Measurements from ENCODE around the gene LRRC75A. TPM values are rescaled to one million over a fixed set of nuclear protein-coding genes. Genes with fewer than 3 reads are reported as not detected.

LRRC75A gene
- total RNA-seq, 1 donor from 2014 or later = 1.7 TPM

DNA sequence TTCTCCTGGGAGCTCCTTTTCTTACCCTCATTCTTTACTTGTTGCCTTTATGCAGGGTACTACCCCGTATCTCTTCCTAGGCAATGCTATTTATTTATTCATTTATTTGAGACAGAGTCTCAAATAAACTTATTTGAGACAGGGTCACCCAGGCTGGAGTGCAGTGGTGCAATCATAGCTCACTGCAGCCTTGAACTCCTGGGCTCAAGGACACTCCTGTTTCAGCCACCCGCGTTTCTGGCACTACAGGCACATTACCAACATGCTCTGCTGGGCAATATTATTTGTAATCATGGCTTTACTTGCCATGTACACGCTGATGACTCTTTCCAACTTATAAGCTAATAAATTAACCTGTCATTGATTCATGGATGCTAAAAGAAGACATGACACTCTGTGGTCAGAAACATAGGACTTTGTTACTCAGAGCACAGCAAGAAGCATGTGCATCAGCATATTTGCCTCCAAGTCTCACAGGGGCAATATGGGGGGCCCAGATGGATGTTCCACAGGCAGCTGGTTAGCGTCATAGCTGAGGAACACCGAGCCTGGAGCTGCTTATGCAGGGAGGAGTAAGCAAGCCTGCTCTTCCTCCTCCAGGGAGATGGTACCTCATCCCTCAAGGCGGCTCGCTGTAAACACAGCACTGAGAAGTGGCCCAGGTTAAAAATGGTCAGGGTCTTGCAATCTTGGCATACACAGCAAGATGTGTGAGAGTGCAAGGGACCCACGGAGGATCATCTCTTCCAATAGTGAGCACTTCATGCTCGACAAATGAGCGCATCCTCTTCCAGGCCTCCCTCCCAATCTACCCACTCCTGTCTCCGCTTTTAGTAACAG lies 4.2 kb upstream of the LRRC75A start:
- no peaks in the 10 kb centered on the region for H3K27me3 ChIP-seq
- peaks cover 10% of the 10 kb centered on the region for H3K4me1 ChIP-seq
- TF ChIP-seq, protein P1, sequence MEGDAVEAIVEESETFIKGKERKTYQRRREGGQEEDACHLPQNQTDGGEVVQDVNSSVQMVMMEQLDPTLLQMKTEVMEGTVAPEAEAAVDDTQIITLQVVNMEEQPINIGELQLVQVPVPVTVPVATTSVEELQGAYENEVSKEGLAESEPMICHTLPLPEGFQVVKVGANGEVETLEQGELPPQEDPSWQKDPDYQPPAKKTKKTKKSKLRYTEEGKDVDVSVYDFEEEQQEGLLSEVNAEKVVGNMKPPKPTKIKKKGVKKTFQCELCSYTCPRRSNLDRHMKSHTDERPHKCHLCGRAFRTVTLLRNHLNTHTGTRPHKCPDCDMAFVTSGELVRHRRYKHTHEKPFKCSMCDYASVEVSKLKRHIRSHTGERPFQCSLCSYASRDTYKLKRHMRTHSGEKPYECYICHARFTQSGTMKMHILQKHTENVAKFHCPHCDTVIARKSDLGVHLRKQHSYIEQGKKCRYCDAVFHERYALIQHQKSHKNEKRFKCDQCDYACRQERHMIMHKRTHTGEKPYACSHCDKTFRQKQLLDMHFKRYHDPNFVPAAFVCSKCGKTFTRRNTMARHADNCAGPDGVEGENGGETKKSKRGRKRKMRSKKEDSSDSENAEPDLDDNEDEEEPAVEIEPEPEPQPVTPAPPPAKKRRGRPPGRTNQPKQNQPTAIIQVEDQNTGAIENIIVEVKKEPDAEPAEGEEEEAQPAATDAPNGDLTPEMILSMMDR (IDR thresholded peaks at IDR 0.05) = no peak
- TF ChIP-seq POLR2AphosphoS5 (IDR thresholded peaks at IDR 0.05; ENCODE audit: insufficient read depth in 1 of 2, low read depth in 1 of 2) (no peak), POLR2A (IDR thresholded peaks at IDR 0.05) (no peak)
- no peak overlapping the region for H3K4me3 ChIP-seq
- H3K27ac ChIP-seq = no peak overlapping the region
- DNase-seq (ENCODE audit: extremely low spot score in 2 of 2) = no peak
- intact Hi-C loops (cut with DNase I) = no loop called here
- no peaks in the 10 kb centered on the region for H3K36me3 ChIP-seq
- no peaks in the 10 kb centered on the region for H3K9me3 ChIP-seq

GRCh38 chr17:16495561-16495960 lies 3.6 kb upstream of the LRRC75A start:
- intact Hi-C loops (cut with DNase I) = no loop called here
- Histone ChIP-seq H3K36me3 (no peaks in the 10 kb centered on the region), H3K4me1 (peaks cover 16% of the 10 kb centered on the region), H3K9me3 (no peaks in the 10 kb centered on the region), H3K27ac (no peak overlapping the region), H3K4me3 (no peak overlapping the region), H3K27me3 (no peaks in the 10 kb centered on the region)
- TF ChIP-seq, protein P1 (IDR thresholded peaks at IDR 0.05) = no peak
- TF ChIP-seq POLR2A (IDR thresholded peaks at IDR 0.05) = no peak
- no peak for TF ChIP-seq POLR2AphosphoS5 (IDR thresholded peaks at IDR 0.05; ENCODE audit: insufficient read depth in 1 of 2, low read depth in 1 of 2)
- no peak for DNase-seq (ENCODE audit: extremely low spot score in 2 of 2)

- intact Hi-C loops (cut with DNase I) = no loop called here
- H3K27me3 ChIP-seq = no peaks in the 10 kb centered on the region
- no peaks in the 10 kb centered on the region for H3K36me3 ChIP-seq
These were observed 2.1 kb upstream of the LRRC75A start for GRCh38 chr17:16494059-16494458.

DNA sequence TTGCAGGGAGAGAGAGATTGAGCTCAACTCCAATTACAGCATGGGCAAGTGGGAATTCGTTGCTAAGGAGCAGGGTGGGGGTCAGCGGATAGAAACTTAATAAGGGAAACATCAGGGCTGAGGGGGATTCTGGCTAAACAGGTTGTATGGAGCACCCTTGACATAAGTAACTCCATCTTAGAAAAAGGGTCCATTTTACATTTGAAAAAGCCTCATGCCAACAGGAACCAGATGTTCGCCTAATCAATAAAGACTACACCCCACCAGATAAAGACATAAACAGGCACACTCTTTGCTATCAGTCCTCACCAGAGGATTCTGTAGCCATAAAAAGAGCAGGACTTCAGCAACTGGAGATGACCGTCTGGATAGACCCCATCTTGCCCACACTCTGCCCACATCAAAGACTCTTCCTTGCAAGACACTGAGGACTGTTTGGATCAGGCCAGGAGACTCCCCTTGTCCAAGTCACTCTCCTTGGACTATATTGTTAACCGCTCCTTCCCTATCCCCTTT lies 1.6 kb upstream of the LRRC75A start:
- no peaks in the 10 kb centered on the region for H3K36me3 ChIP-seq
- H3K9me3 ChIP-seq = no peaks in the 10 kb centered on the region
- H3K4me1 ChIP-seq = peaks cover 20% of the 10 kb centered on the region
- H3K4me3 ChIP-seq = no peak overlapping the region
- intact Hi-C loops (cut with DNase I) = no loop called here
- DNase-seq (ENCODE audit: extremely low spot score in 2 of 2) = no peak
- TF ChIP-seq POLR2AphosphoS5 (IDR thresholded peaks at IDR 0.05; ENCODE audit: insufficient read depth in 1 of 2, low read depth in 1 of 2) = no peak
- TF ChIP-seq POLR2A (IDR thresholded peaks at IDR 0.05) = no peak
- TF ChIP-seq, protein P1 (IDR thresholded peaks at IDR 0.05) = no peak
- H3K27ac ChIP-seq = no peak overlapping the region
- no peaks in the 10 kb centered on the region for H3K27me3 ChIP-seq

More at GRCh38 chr17:16494059-16494458, 2.1 kb upstream of the LRRC75A start:
- Histone ChIP-seq H3K4me1 (peaks cover 20% of the 10 kb centered on the region), H3K9me3 (no peaks in the 10 kb centered on the region), H3K4me3 (no peak overlapping the region), H3K27ac (no peak overlapping the region)
- no peak for DNase-seq (ENCODE audit: extremely low spot score in 2 of 2)
- TF ChIP-seq, protein P1 (IDR thresholded peaks at IDR 0.05) = no peak
- no peak for TF ChIP-seq POLR2A (IDR thresholded peaks at IDR 0.05)
- no peak for TF ChIP-seq POLR2AphosphoS5 (IDR thresholded peaks at IDR 0.05; ENCODE audit: insufficient read depth in 1 of 2, low read depth in 1 of 2)

Data from vagina (tissue), 2 donors.